Left renal cortex interstitium (tissue), 4 donors: ENCODE results near the gene ERH. TPM values are rescaled to one million over a fixed set of nuclear protein-coding genes. Genes with fewer than 3 reads are reported as not detected.

Experiments
- DNase-seq, 4 donors: peaks; one replicate each; pipeline ENCODE4 v3.0.0-alpha.2; 2013; ENCODE audit warnings: low read depth in 4 of 4, low spot score in 2 of 4, missing footprints in 1 of 4
- polyA plus RNA-seq, 4 donors: library from polyadenylated mRNA; unstranded; fragments of 120-200 nt; gene quantifications; one replicate each; pipeline ENCODE4 v1.2.1, GENCODE V29; 2013; ENCODE audit not compliant: insufficient read length in 4 of 4

ERH gene
- polyA plus RNA-seq, 4 donors, result 328 to 382 (median 347) TPM

DNA sequence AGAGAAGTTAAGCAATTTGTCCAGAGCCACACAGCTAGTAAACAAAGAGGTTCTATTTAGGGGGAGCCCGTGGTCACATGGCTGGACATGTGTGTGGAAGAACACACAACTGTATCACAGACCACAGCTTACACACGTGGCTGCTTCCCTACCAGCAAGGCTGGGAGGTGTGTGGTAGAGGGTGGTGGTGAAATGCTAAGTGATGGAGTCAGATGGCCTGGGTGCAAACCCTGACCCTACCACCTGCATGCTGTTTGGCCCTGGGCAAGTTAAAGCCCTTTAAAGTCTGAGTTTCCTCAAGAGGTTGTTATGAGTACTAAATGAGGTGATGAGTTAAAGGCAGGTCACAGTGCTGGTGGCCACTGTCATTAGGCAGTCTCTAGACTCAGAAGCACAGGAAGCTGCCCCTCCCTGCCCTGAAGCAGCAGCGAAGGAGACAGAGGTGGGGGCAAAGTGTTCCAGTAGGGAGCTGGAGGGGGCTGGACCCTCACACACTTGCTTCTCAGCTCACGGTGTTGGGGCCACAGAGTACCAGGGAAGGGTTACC, 64.2 kb downstream of the ERH start:
- no peak for DNase-seq

DNA sequence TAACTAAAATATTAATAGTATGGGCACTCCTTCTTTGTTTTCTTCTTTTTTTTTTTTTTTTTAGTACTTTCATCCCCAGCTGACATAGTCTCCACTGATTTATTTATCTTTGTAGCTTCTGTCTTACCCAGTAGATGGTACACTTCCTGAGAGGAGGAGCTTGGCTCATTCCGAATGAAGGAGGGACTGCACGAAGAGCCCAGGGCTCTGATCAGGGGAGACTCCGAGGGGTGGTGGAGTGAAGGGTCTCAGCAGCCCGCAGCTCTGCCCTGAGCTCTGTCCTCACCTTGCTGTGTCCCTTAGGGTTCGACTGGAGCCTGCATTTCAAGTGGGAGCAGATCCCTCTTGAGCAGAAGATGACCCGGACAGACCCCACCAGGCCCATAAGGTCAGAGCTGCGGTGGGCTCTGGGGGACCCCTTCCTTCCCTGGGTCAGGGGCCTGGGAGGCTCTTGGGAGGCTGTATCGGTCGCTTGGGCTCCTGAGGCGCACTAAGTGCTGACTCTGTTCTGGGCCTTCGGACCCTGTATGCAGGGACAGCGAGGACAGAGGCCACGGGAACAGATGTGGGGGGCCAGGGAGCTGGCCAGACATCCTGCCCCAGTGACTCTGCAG, 65.2 kb downstream of the ERH start:
- no peak for DNase-seq

DNA sequence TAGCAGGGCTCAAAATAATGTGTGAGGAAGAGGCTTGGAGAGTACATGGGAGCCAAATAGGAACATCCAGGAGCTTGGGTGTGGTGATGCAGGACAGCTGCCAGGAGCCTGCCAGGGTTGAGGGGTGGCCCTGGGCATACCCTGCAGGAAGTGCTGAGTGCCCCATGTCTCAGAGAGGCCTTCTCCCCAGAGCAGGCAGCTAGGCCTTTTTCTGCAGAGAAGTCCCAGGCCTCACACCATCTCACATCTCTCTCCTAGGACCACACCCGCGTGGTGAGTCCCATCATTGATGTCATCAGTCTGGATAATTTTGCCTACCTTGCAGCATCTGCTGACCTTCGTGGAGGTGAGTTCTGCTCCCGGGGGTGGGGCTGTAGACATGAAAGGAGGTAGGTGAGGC, 66.9 kb downstream of the ERH start:
- no peak for DNase-seq

Other genes starting within 250 kb of the ERH start
- gene DCAF5, start 245.2 kb downstream of the ERH start, polyA plus RNA-seq, result 10 to 100 TPM; 51.4 to 69.6 (median 57.3) TPM
- gene EXD2, start 206.8 kb downstream of the ERH start, polyA plus RNA-seq, result 10 to 100 TPM; 18.9 to 36.4 (median 33.4) TPM
- gene GALNT16, start 138.1 kb downstream of the ERH start, polyA plus RNA-seq, result 1 to 10 TPM; 2.3 to 5.0 (median 4.4) TPM
- gene SLC39A9, start 393 bp upstream of the ERH start, polyA plus RNA-seq, result 10 to 100 TPM; 74.9 to 92.8 (median 82.1) TPM
- 1 to 10 TPM; 3.7 to 6.6 (median 4.9) TPM for gene PLEKHD1, start 86.4 kb upstream of the ERH start, polyA plus RNA-seq
- under 1 TPM; 0.06 to 0.10 (median 0.09) TPM for gene CCDC177, start 176.6 kb upstream of the ERH start, polyA plus RNA-seq
- gene SUSD6, start 213.3 kb upstream of the ERH start, polyA plus RNA-seq, result 10 to 100 TPM; 19.8 to 22.8 (median 21.1) TPM